Mesendoderm (in vitro differentiated cells): ENCODE results near the gene TPO.

Experiments
- DNase-seq: peaks from one replicate; pipeline ENCODE4 v3.0.0; 2013
- H2AK5ac ChIP-seq: 2 replicates; pipeline ENCODE4 v1.6.1; 2013; ENCODE audit warnings: low read length, inconsistent platforms
- H2BK120ac ChIP-seq: 2 replicates; pipeline ENCODE4 v1.6.1; 2013; ENCODE audit warnings: low read depth, mild to moderate bottlenecking, low read length, moderate library complexity, mixed read lengths
- H2BK15ac ChIP-seq: replicated peaks from 2 replicates; pipeline ENCODE4 v1.6.1; 2013; ENCODE audit warnings: low read depth, mild to moderate bottlenecking, moderate library complexity
- H2BK5ac ChIP-seq: 2 replicates; pipeline ENCODE4 v1.6.1; 2013; ENCODE audit warnings: low read length, inconsistent platforms
- H3K18ac ChIP-seq: 2 replicates; pipeline ENCODE4 v1.6.1; 2013; ENCODE audit warnings: mild to moderate bottlenecking, low read length, mixed read lengths
- H3K23ac ChIP-seq: one replicate; pipeline ENCODE4 v1.6.1; 2013; ENCODE audit warnings: low read length
- H3K27ac ChIP-seq: 2 replicates; pipeline ENCODE4 v1.5.1; 2013; ENCODE audit warnings: low read depth, mild to moderate bottlenecking, inconsistent platforms, low read length, moderate library complexity
- H3K27me3 ChIP-seq: 2 replicates; pipeline ENCODE4 v1.6.1; 2013; ENCODE audit warnings: low read length, control low read depth, mild to moderate bottlenecking, inconsistent platforms; ENCODE audit not compliant: insufficient read depth, poor library complexity
- H3K36me3 ChIP-seq: 2 replicates; pipeline ENCODE4 v1.6.1; 2013; ENCODE audit warnings: low read length, inconsistent platforms; ENCODE audit not compliant: control insufficient read depth, insufficient read depth
- H3K4ac ChIP-seq: one replicate; pipeline ENCODE4 v1.6.1; 2013; ENCODE audit warnings: low read depth, mild to moderate bottlenecking, low read length, moderate library complexity
- H3K4me1 ChIP-seq: 2 replicates; pipeline ENCODE4 v1.6.1; 2013; ENCODE audit warnings: low read depth, low read length, inconsistent platforms; ENCODE audit not compliant: control insufficient read depth
- H3K4me2 ChIP-seq: 2 replicates; pipeline ENCODE4 v1.6.1; 2013; ENCODE audit warnings: low read length
- H3K4me3 ChIP-seq: 2 replicates; pipeline ENCODE4 v1.5.1; 2013; ENCODE audit warnings: mild to moderate bottlenecking, low read length
- H3K56ac ChIP-seq: one replicate; pipeline ENCODE4 v1.6.1; 2013; ENCODE audit warnings: low read length
- H3K79me1 ChIP-seq: 2 replicates; pipeline ENCODE4 v1.6.1; 2013; ENCODE audit warnings: low read length, inconsistent platforms
- H3K79me2 ChIP-seq: 2 replicates; pipeline ENCODE4 v1.6.1; 2013; ENCODE audit warnings: mild to moderate bottlenecking, low read length; ENCODE audit not compliant: control insufficient read depth, insufficient read depth
- H3K9ac ChIP-seq: 2 replicates; pipeline ENCODE4 v1.6.1; 2013; ENCODE audit warnings: low read length, inconsistent platforms
- H4K5ac ChIP-seq: one replicate; pipeline ENCODE4 v1.6.1; 2013; ENCODE audit warnings: low read length
- H4K8ac ChIP-seq: one replicate; pipeline ENCODE4 v1.6.1; 2013; ENCODE audit warnings: low read depth, mild to moderate bottlenecking, control low read depth, low read length, moderate library complexity
- WGBS: extraction: QIAGEN DNeasy Blood & Tissue Kit; methylation state at CpG from one replicate; pipeline ENCODE4 v1.1.7; 2013; ENCODE audit warnings: low lambda C conversion rate, missing lambda C conversion rate; ENCODE audit not compliant: insufficient coverage; ENCODE audit errors: extremely low coverage; 5-methylcytosine and 5-hydroxymethylcytosine counted together

TPO gene

GRCh38 chr2:1497122-1497611 lies 83.9 kb downstream of the TPO start:
- Histone ChIP-seq H3K23ac (no peak overlapping the region), H3K4me2 (no peak overlapping the region), H2BK120ac (no peak overlapping the region), H4K8ac (no peak overlapping the region), H3K27me3 (no peaks in the 10 kb centered on the region), H3K4ac (no peak overlapping the region), H2BK15ac (no peak overlapping the region), H3K79me1 (no peaks in the 10 kb centered on the region), H3K18ac (no peak overlapping the region), H4K5ac (no peak overlapping the region), H3K4me1 (no peaks in the 10 kb centered on the region), H3K9ac (no peak overlapping the region), H3K56ac (no peak overlapping the region), H2AK5ac (no peak overlapping the region), H3K79me2 (no peaks in the 10 kb centered on the region), H2BK5ac (no peak overlapping the region), H3K4me3 (no peak overlapping the region), H3K27ac (no peak overlapping the region), H3K36me3 (no peaks in the 10 kb centered on the region)
- DNase-seq: no peak
- no CpG with 5 or more reads among the region's 13 CpGs for WGBS

GRCh38 chr2:1498176-1498575 lies 84.9 kb downstream of the TPO start:
- no peak overlapping the region for H3K18ac ChIP-seq
- no peak overlapping the region for H2BK120ac ChIP-seq
- no CpG with 5 or more reads among the region's 7 CpGs for WGBS

GRCh38 chr2:1499033-1499795 lies 86.0 kb downstream of the TPO start:
- H3K4me1 ChIP-seq: no peaks in the 10 kb centered on the region
- H2BK15ac ChIP-seq: no peak overlapping the region
- H3K4me3 ChIP-seq: no peak overlapping the region
- no peaks in the 10 kb centered on the region for H3K36me3 ChIP-seq
- no peak overlapping the region for H2BK120ac ChIP-seq
- no peak overlapping the region for H2BK5ac ChIP-seq
- no CpG with 5 or more reads among the region's 13 CpGs for WGBS
- H3K27me3 ChIP-seq: no peaks in the 10 kb centered on the region
- no peak overlapping the region for H3K27ac ChIP-seq
- H3K23ac ChIP-seq: no peak overlapping the region
- H3K4ac ChIP-seq: no peak overlapping the region
- no peak overlapping the region for H3K4me2 ChIP-seq
- no peak overlapping the region for H3K18ac ChIP-seq
- H4K5ac ChIP-seq: no peak overlapping the region
- H3K56ac ChIP-seq: no peak overlapping the region
- no peak overlapping the region for H4K8ac ChIP-seq
- H3K79me1 ChIP-seq: no peaks in the 10 kb centered on the region
- no peaks in the 10 kb centered on the region for H3K79me2 ChIP-seq
- H2AK5ac ChIP-seq: no peak overlapping the region
- DNase-seq: no peak
- H3K9ac ChIP-seq: no peak overlapping the region

More at GRCh38 chr2:1498176-1498575, 84.9 kb downstream of the TPO start:
- Histone ChIP-seq H2BK15ac (no peak overlapping the region), H3K4ac (no peak overlapping the region), H4K8ac (no peak overlapping the region), H3K36me3 (no peaks in the 10 kb centered on the region), H3K9ac (no peak overlapping the region), H3K27ac (no peak overlapping the region), H3K56ac (no peak overlapping the region), H4K5ac (no peak overlapping the region), H3K79me2 (no peaks in the 10 kb centered on the region), H3K4me1 (no peaks in the 10 kb centered on the region), H3K27me3 (no peaks in the 10 kb centered on the region), H3K23ac (no peak overlapping the region), H3K4me2 (no peak overlapping the region), H3K79me1 (no peaks in the 10 kb centered on the region), H2BK5ac (no peak overlapping the region), H3K4me3 (no peak overlapping the region), H2AK5ac (no peak overlapping the region)
- DNase-seq: no peak

- no peaks in the 10 kb centered on the region for H3K27me3 ChIP-seq
- H3K27ac ChIP-seq: no peak overlapping the region
- no CpG with 5 or more reads among the region's 27 CpGs for whole genome bisulfite sequencing
Measured at GRCh38 chr2:1501038-1501851, 88.0 kb downstream of the TPO start.

GRCh38 chr2:1501991-1502390 lies 88.7 kb downstream of the TPO start:
- Histone ChIP-seq H3K27ac (no peak overlapping the region), H3K4me2 (no peak overlapping the region), H4K8ac (no peak overlapping the region), H3K4me1 (no peaks in the 10 kb centered on the region), H3K79me2 (no peaks in the 10 kb centered on the region), H3K27me3 (no peaks in the 10 kb centered on the region), H3K36me3 (no peaks in the 10 kb centered on the region), H3K4ac (no peak overlapping the region), H2AK5ac (no peak overlapping the region), H3K23ac (no peak overlapping the region), H3K18ac (no peak overlapping the region), H3K4me3 (no peak overlapping the region), H2BK15ac (no peak overlapping the region), H3K9ac (no peak overlapping the region), H4K5ac (no peak overlapping the region), H3K56ac (no peak overlapping the region), H2BK5ac (no peak overlapping the region), H2BK120ac (no peak overlapping the region), H3K79me1 (no peaks in the 10 kb centered on the region)
- WGBS: no CpG with 5 or more reads among the region's 6 CpGs
- no peak for DNase-seq

More at GRCh38 chr2:1501038-1501851, 88.0 kb downstream of the TPO start:
- no peak overlapping the region for H2BK15ac ChIP-seq
- no peak overlapping the region for H2BK5ac ChIP-seq
- H3K36me3 ChIP-seq: no peaks in the 10 kb centered on the region
- H3K4ac ChIP-seq: no peak overlapping the region
- H4K8ac ChIP-seq: no peak overlapping the region
- DNase-seq: no peak
- H4K5ac ChIP-seq: no peak overlapping the region
- no peak overlapping the region for H2AK5ac ChIP-seq
- no peaks in the 10 kb centered on the region for H3K4me1 ChIP-seq
- no peak overlapping the region for H3K4me2 ChIP-seq
- H3K4me3 ChIP-seq: no peak overlapping the region
- no peak overlapping the region for H3K56ac ChIP-seq
- H2BK120ac ChIP-seq: no peak overlapping the region
- H3K18ac ChIP-seq: no peak overlapping the region
- no peak overlapping the region for H3K23ac ChIP-seq
- H3K79me1 ChIP-seq: no peaks in the 10 kb centered on the region
- H3K79me2 ChIP-seq: no peaks in the 10 kb centered on the region
- H3K9ac ChIP-seq: no peak overlapping the region
